B cell (primary cell): Measurements from ENCODE around the gene TP53. TPM values are rescaled to one million over a fixed set of nuclear protein-coding genes. Genes with fewer than 3 reads are reported as not detected.

Source experiments
- ATAC-seq: fragments of 200-7000 bp; cut with Tn5 transposase; one replicate; pipeline ENCODE4 v1.10.0; 2021; ENCODE audit warnings: low read depth, mild to moderate bottlenecking, moderate number of reproducible peaks, moderate library complexity
- CTCF ChIA-PET: fragments of 350-600 bp; sonication (Branson Sonifier 250); formaldehyde crosslinking; loops from one replicate; lab custom pipeline; 2021; ENCODE audit warnings: antibody characterized with exemption, inconsistent platforms; lab: Charles Lee
- POLR2A ChIA-PET: fragments of 350-600 bp; sonication (Branson Sonifier 250); formaldehyde crosslinking; loops from one replicate; lab custom pipeline; 2021; ENCODE audit warnings: antibody characterized with exemption; lab: Charles Lee
- DNase-seq: peaks from one replicate; pipeline ENCODE4 v3.0.0; 2013
- H2AFZ ChIP-seq: 2 replicates; pipeline ENCODE4 v1.6.1; 2012; ENCODE audit warnings: mild to moderate bottlenecking, low read depth, low read length; ENCODE audit not compliant: insufficient read depth, poor library complexity, severe bottlenecking
- H3K27ac ChIP-seq, 2 donors: 1 replicate in 1 of 2; 2 replicates in 1 of 2; pipeline ENCODE4 v1.5.1; 2012 to 2013; ENCODE audit warnings: low read length in 2 of 2, mild to moderate bottlenecking in 2 of 2, moderate library complexity in 1 of 2
- H3K27me3 ChIP-seq, 4 experiments: fragments of 200-600 bp in 1 of 4; sonication (generic) in 1 of 4; replicated peaks in 1 of 4; 1 replicate in 2 of 4; 2 replicates in 2 of 4; pipeline versions ENCODE4 v1.6.1 to v1.7.0; 2013 to 2016; ENCODE audit warnings: low read length in 3 of 4, mild to moderate bottlenecking in 2 of 4, mixed read lengths in 1 of 4, moderate library complexity in 1 of 4; ENCODE audit not compliant: insufficient read depth in 4 of 4, control insufficient read depth in 3 of 4; ENCODE audit errors: control extremely low read depth in 1 of 4
- H3K36me3 ChIP-seq, 2 experiments: replicated peaks in 1 of 2; 1 replicate in 1 of 2; 2 replicates in 1 of 2; pipeline versions ENCODE4 v1.6.1 to v1.7.1; 2013; ENCODE audit warnings: low read length in 1 of 2; ENCODE audit not compliant: insufficient read depth in 2 of 2, control insufficient read depth in 1 of 2; ENCODE audit errors: control extremely low read depth in 1 of 2, extremely low read depth in 1 of 2
- H3K4me1 ChIP-seq, 2 donors: fragments of 200-600 bp in 1 of 2; sonication (generic) in 1 of 2; 1 replicate in 1 of 2; 2 replicates in 1 of 2; pipeline versions ENCODE4 v1.5.1 to v1.6.1; 2013 to 2017; ENCODE audit warnings: low read length in 2 of 2; ENCODE audit not compliant: control insufficient read depth in 2 of 2, insufficient read depth in 2 of 2
- H3K4me2 ChIP-seq: replicated peaks from 2 replicates; pipeline ENCODE3; 2012; ENCODE audit warnings: mild to moderate bottlenecking, low read depth, low read length; ENCODE audit not compliant: poor library complexity, severe bottlenecking
- H3K4me3 ChIP-seq, 5 experiments: fragments of 200-600 bp in 1 of 5; sonication (generic) in 1 of 5; 1 replicate in 3 of 5; 2 replicates in 2 of 5; pipeline versions ENCODE4 v1.5.1 to v1.7.0; 2011 to 2016; ENCODE audit warnings: low read length in 4 of 5, mild to moderate bottlenecking in 4 of 5, low read depth in 2 of 5, control low read depth in 1 of 5, moderate library complexity in 1 of 5; ENCODE audit not compliant: insufficient read depth in 1 of 5; ENCODE audit errors: control extremely low read depth in 1 of 5, extremely low read depth in 1 of 5
- H3K79me2 ChIP-seq: fragments of 200-600 bp; sonication (generic); one replicate; pipeline ENCODE4 v1.6.0; 2016; ENCODE audit warnings: low read length; ENCODE audit not compliant: control insufficient read depth, insufficient read depth
- H3K9ac ChIP-seq: fragments of 200-600 bp; sonication (generic); 2 replicates; pipeline ENCODE4 v1.6.1; 2017; ENCODE audit warnings: mild to moderate bottlenecking, low read length, moderate library complexity
- H3K9me3 ChIP-seq, 3 donors: one replicate each; pipeline versions ENCODE4 v1.6.1 to v1.7.1; 2013; ENCODE audit warnings: low read length in 2 of 3; ENCODE audit not compliant: control insufficient read depth in 2 of 3, insufficient read depth in 1 of 3; ENCODE audit errors: control extremely low read depth in 1 of 3
- H4K20me1 ChIP-seq: 2 replicates; pipeline ENCODE4 v1.6.0; 2012; ENCODE audit warnings: mild to moderate bottlenecking, low read length; ENCODE audit not compliant: insufficient read depth, control insufficient read depth, poor library complexity, severe bottlenecking
- H3K27ac Mint-ChIP-seq: one replicate; pipeline ENCODE4 v1.8.0; 2021; ENCODE audit warnings: mixed read lengths
- H3K27me3 Mint-ChIP-seq: one replicate; pipeline ENCODE4 v1.8.0; 2021; ENCODE audit warnings: mixed read lengths
- H3K4me1 Mint-ChIP-seq: one replicate; pipeline ENCODE4 v1.8.0; 2021; ENCODE audit warnings: mixed read lengths
- H3K4me3 Mint-ChIP-seq: one replicate; pipeline ENCODE4 v1.8.0; 2021; ENCODE audit warnings: mixed read lengths
- H3K9me3 Mint-ChIP-seq: one replicate; pipeline ENCODE4 v1.8.0; 2022; ENCODE audit warnings: mixed read lengths; ENCODE audit not compliant: insufficient read depth
- EZH2 ChIP-seq: IDR thresholded peaks from 2 replicates; pipeline ENCODE4 v1.6.1; 2012; ENCODE audit warnings: borderline replicate concordance, low read depth, mild to moderate bottlenecking, moderate library complexity, low read length; ENCODE audit not compliant: insufficient read depth, poor library complexity, severe bottlenecking
- WGBS: methylation state at CpG from one replicate; pipeline ENCODE4 v1.1.5; 2013; ENCODE audit warnings: missing lambda C conversion rate; ENCODE audit not compliant: insufficient coverage; 5-methylcytosine and 5-hydroxymethylcytosine counted together
- intact Hi-C: fragments of 100-400 bp; cut with micrococcal nuclease; formaldehyde crosslinking; loops from one replicate; pipeline ENCODE4 v1.10.0; 2022
- polyA plus RNA-seq: library from polyadenylated mRNA; depleted of rRNA; stranded (reverse); fragments of >200 nt; gene quantifications from 2 replicates; pipeline ENCODE4 v1.2.3, GENCODE V29; 2012
- total RNA-seq, 2 donors: library from RNA; stranded (reverse); fragments of 120-200 nt in 1 of 2; gene quantifications; 1 replicate in 1 of 2; 2 replicates in 1 of 2; pipeline versions ENCODE4 v1.2.3 to v1.2.4, GENCODE V29; 2013 to 2022
- TF ChIP-seq, protein P1 (sequence below): fragments of 200-600 bp; IDR thresholded peaks from one replicate; pipeline ENCODE4 v1.8.0; 2022; ENCODE audit warnings: antibody characterized with exemption, mild to moderate bottlenecking

The TP53 gene
- total and polyA plus RNA-seq, 2 donors (not counting 1 experiment from before 2014, with no cell fraction given), result 76.1 to 89.9 TPM

DNA sequence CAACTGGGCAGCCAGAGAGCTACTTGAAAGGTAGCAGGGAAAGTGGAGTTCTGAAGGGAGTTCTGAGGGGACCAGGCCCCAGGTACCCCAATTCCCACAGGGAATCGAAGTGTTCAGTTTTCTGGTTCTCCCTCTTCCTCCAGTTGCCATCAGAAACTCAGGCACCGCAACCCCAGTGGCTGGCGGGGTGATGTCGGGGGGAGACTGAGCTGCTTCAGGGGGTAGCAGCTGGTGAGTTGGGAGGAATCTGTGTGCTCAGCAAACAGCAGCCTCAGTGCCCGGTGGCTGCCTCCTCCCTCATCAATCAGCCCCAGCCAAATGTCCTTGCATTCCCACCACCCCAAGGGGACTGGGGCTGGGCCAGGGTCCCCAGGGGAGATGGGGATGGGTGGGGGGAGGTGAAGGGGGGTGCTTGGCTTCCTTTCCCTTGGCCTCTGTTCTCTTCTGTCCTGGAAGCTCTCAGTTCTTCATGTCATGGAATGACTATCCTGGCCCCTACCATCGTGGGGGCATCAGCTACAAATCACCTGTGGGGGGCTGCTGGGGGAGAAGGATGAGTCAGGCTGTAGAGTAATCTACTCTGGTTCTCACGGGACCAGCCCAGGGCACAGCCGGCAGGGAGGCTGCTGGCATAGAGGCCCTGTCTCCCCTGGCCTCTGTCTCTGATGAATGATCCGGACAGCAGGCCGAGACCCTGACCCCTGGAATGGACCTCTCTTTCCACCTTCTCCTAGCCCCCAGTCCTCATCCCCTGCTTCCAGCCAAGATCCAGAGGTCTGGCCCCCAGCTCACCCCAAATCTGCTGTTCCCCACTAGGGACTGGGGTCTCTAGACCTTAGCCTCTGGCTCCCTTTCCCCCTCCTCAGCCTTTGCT is 27.7 kb upstream of the TP53 start:
- no peak for TF ChIP-seq EZH2
- TF ChIP-seq, protein P1, sequence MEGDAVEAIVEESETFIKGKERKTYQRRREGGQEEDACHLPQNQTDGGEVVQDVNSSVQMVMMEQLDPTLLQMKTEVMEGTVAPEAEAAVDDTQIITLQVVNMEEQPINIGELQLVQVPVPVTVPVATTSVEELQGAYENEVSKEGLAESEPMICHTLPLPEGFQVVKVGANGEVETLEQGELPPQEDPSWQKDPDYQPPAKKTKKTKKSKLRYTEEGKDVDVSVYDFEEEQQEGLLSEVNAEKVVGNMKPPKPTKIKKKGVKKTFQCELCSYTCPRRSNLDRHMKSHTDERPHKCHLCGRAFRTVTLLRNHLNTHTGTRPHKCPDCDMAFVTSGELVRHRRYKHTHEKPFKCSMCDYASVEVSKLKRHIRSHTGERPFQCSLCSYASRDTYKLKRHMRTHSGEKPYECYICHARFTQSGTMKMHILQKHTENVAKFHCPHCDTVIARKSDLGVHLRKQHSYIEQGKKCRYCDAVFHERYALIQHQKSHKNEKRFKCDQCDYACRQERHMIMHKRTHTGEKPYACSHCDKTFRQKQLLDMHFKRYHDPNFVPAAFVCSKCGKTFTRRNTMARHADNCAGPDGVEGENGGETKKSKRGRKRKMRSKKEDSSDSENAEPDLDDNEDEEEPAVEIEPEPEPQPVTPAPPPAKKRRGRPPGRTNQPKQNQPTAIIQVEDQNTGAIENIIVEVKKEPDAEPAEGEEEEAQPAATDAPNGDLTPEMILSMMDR, result no peak
- CTCF ChIA-PET, result no interaction called here
- Histone ChIP-seq H3K9ac (no peak overlapping the region), H3K4me2 (no peak overlapping the region), H3K27me3 (peaks cover 0 to 83% (median 38%) of the 10 kb centered on the region in 4 experiments), H3K4me3 (no peak overlapping the region), H2AFZ (no peak overlapping the region), H3K27ac (no peak overlapping the region), H3K4me1 (peaks cover 26 to 31% of the 10 kb centered on the region in 2 donors), H3K9me3 (peaks cover 0 to 3% (median 0%) of the 10 kb centered on the region in 3 donors), H3K79me2 (no peaks in the 10 kb centered on the region), H3K36me3 (no peaks in the 10 kb centered on the region), H4K20me1 (no peaks in the 10 kb centered on the region)
- Mint-ChIP-seq H3K27me3 (peaks cover 72% of the 10 kb centered on the region), H3K9me3 (no peaks in the 10 kb centered on the region), H3K4me1 (peaks cover 34% of the 10 kb centered on the region), H3K4me3 (no peak overlapping the region), H3K27ac (peak overlapping the region; percentile 15)
- DNase-seq (no peak), ATAC-seq (no peak)
- intact Hi-C loops, result no loop called here
- POLR2A ChIA-PET, result interaction anchor here (0.6 kb wide), 1 partner anchor 489 kb away, joined by 3 read pairs; no protein-coding TSS in a partner anchor
- WGBS, result 88% methylated on average over 5 of the region's 10 CpGs

DNA sequence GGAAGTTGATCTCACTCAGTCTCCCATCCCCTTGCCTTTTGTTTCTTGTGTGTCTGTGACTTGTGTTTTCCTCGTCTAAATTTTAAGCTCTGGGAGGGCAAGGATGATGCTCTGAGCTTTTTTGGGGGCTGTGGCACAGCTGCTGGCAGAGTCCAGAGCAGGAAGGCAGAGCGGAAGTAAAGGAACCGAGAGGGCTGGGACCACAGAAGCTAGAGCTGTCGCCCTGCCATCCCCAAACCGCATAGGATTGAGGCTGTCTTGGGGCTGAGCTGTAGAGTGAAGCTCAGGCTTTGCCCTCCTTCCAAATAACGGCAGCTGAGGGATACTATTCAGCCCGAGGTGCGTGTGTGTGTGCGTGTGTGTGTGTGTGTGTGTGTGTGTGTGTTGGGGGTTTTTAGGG is 26.5 kb upstream of the TP53 start:
- peaks cover 70% of the 10 kb centered on the region for H3K27me3 Mint-ChIP-seq
- no peak for DNase-seq
- CTCF ChIA-PET, result no interaction called here

More for the DNA sequence above, 26.5 kb upstream of the TP53 start:
- peaks cover 0 to 78% (median 35%) of the 10 kb centered on the region in 4 experiments for H3K27me3 ChIP-seq
- TF ChIP-seq, protein P1, result no peak
- TF ChIP-seq EZH2, result no peak
- no peak overlapping the region for H2AFZ ChIP-seq
- Mint-ChIP-seq H3K4me3 (no peak overlapping the region), H3K27ac (no peak overlapping the region), H3K4me1 (peaks cover 34% of the 10 kb centered on the region), H3K9me3 (no peaks in the 10 kb centered on the region)
- H3K36me3 ChIP-seq, result no peaks in the 10 kb centered on the region
- no peaks in the 10 kb centered on the region for H3K79me2 ChIP-seq
- intact Hi-C loops, result no loop called here
- POLR2A ChIA-PET, result interaction anchor here (0.8 kb wide), 1 partner anchor 99 kb away, joined by 6 read pairs; the partner anchor contains the start of gene FXR2
- no peaks in the 10 kb centered on the region for H4K20me1 ChIP-seq
- no peak for ATAC-seq
- no peak overlapping the region for H3K27ac ChIP-seq
- H3K9ac ChIP-seq, result no peak overlapping the region
- no peak overlapping the region for H3K4me2 ChIP-seq
- H3K4me3 ChIP-seq, result no peak overlapping the region
- 15% methylated on average over 3 of the region's 9 CpGs for WGBS
- H3K4me1 ChIP-seq, result peaks cover 26 to 31% of the 10 kb centered on the region in 2 donors
- H3K9me3 ChIP-seq, result peaks cover 0 to 3% (median 0%) of the 10 kb centered on the region in 3 donors
